ENCODE measurements around the gene SV2B.
"Not testable (repeated sequence)": the region's sequence is repeated elsewhere in the genome, so short reads cannot be mapped to it uniquely, and the experiment has no call there.

SV2B gene, protein sequence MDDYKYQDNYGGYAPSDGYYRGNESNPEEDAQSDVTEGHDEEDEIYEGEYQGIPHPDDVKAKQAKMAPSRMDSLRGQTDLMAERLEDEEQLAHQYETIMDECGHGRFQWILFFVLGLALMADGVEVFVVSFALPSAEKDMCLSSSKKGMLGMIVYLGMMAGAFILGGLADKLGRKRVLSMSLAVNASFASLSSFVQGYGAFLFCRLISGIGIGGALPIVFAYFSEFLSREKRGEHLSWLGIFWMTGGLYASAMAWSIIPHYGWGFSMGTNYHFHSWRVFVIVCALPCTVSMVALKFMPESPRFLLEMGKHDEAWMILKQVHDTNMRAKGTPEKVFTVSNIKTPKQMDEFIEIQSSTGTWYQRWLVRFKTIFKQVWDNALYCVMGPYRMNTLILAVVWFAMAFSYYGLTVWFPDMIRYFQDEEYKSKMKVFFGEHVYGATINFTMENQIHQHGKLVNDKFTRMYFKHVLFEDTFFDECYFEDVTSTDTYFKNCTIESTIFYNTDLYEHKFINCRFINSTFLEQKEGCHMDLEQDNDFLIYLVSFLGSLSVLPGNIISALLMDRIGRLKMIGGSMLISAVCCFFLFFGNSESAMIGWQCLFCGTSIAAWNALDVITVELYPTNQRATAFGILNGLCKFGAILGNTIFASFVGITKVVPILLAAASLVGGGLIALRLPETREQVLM

DNA sequence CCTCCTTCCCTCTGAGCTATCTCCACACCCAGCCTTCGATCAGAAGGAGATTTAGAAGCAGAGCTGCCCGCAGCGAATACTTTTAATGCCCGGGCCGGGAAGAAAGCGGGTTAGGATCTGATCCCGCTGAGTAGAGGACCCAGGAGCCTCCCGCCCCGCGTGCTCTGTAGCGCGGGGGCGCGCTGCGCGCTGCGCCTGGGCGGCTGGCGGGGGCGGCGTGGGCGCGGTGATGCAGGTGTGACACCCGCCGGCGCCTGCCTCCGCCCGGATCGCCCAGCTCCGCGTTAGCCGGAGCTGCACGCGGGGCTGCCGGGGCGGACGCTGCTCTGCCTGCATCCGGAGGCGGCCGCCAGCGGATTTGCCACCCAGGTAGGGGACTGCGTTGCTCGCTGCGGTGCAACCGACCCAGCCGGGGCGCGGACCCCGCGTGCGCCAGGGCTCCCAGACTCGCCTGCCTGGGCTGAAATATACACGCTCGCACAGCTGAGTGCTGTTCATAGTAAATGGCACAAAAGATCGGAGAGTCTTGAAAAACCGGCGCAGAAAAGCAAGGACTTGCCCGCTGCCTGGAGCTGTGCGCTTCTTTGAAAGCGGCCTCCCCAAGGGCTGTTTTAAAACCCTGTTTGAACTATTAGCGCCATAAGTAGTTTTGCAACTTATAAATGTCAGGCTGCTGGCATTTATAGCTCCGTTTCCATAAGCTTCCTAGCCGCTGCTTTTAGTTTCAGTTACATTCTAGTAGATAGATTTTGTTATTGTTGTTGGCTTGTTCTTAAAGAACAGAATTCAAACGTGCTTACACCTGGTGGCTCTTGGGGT is at the start of gene SV2B:
Gene SV2B, plus strand, starts transcription at position 263 of the 819 bp plus-strand sequence. CDS start 126,007 bp downstream, outside the sequence.
- DNase-seq, result peak; percentile 51

DNA sequence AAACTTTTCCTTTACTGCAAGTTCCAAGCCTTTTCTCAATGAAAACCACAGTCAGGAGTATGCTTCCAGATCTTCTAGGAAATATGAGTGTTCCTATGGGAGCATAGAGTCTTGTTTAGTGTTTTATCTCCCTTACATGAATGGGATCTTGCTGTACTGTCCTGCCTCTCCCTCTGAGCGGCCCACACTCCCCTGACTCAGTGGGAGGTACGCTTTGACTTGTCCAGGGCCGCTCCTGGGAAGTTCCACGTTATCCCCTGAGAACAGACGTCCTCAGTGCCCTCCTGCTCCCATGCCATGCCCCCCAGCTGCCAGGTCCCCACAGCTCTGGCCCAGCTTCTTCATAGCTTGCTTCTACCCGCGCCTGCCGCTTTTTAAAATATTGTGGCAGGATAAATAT is 48.8 kb upstream of the SV2B start:
- no peak for DNase-seq

DNA sequence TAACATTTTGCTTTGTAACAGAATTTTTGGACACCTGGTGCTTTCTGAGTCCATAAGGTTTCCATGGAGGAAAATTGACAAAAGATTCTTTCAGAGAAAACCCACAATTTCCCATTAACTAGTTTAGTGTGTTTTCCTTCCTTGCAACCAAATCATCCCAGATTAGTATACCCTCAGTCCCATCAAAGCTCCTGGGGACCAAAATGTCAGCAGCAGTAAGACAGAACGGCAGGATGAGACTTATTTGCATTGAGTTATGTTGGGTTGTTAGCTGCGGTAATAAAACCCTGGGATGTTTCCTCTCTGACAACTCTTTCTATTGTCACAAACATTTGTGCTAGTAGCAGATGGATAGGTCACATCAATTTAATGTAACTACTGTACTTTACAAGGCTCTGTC is 45.2 kb upstream of the SV2B start:
- no peak for DNase-seq

DNA sequence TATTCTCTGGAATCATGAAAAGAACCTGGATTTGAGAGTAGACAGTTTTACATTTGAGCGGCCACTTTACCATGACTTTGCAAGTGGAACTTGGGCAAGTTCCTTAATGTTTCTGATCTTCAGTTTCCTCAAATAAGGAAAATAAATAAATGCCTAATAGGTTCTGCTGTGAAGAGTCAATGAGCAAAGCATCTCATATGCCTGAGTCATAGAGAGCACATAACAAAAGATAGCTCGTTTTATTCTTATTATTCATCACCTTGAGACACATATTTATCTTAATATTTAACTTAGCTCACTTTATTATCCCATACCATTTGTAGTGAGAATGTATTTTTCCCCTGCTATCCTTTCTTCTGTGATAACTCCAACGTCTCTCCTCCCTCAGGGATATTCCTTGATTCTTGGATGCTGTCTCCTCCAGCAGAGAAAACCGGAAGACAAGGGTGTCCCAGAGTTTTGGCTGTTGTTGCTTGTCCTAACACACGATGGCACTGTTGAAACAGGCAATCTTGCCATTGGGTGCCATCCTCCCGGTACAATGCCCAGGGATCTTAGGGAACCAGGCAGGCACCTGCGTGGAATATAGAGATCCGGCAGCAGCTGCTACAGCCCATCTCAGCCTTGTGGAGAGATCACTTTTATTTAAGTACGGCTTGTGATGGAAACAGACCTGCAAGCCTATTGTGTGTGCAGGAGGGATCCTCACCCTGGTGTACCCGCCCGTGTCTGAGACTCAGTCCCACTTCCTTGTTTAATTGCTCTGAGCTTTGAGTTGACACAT is 44.3 kb upstream of the SV2B start:
- peak; percentile 55 for DNase-seq

DNA sequence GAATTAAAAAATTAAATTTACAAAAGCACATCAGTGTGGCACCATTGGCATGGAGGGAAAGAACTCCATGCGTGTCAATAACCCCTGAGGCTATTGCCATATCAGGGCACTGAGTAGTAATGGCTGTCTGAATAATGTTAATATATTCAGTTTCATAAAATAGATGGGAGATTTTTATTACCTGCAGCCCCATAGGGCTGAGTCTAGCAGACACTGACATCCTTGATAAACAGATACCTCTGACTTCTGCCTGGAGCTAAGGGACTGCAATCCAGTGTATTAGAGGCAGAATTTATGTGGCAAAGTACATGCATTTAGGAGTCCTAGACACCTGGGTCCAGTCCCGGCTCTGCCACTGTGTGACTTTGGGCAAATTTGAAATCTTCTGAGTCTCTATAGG is 38.8 kb upstream of the SV2B start:
- DNase-seq, result no peak

DNA sequence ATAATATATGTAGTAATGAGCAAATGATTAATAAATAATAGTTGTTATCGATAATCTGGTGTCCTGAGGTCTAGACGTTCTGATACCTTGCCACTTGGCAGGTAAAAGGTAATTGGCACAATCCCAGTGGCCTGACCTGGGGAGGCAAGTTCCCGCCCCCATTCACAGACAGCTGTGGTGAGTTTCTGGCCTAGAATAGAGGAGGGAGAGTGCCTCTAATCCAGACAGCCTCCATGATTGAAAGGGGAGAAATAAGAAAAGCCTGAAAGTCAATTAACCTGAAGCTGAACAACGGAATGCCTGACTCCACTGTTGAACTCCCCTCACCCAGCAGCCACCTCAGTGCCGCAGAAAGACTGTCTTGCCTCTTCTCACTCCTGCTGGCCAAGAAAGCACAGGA is 38.1 kb upstream of the SV2B start:
- peak; percentile 14 for DNase-seq

DNA sequence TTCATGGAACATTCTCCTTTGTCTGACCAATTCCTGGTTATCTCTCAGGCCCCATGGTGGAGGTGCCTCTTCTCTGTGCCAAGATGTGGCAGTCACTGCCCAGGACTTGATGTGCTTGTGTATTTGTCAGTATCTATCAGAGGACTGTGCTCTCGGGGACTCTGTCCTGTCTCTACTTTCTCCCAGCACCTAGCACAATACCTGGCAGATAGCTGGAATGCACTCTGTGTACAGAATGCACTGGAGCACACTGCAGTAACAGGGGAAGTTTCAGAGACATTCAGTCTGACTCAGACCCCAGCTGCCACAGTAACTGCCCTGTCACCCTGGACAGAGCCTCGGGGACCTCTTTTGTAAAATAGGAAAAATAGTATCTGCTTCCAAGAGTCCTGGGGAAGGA is 34.6 kb upstream of the SV2B start:
- DNase-seq, result no peak

DNA sequence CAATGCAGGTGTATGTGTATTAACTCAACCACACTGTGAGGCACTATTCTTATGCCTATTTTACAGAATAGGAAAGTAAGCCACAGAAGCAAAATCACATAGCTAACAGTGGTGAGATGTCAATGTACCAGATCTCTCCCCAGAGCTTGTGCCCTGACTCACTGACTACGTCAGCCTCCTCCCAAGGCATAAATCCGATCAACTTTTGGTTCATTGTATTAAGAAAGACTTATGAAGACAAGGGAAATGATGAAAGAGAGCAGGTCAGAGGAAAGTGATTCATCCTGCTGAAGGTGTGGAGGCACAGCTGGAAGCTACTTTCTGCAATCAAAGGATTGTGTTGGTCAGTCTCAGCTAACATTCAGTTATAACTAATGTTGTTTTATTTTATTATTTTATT is 33.0 kb upstream of the SV2B start:
- no peak for DNase-seq

DNA sequence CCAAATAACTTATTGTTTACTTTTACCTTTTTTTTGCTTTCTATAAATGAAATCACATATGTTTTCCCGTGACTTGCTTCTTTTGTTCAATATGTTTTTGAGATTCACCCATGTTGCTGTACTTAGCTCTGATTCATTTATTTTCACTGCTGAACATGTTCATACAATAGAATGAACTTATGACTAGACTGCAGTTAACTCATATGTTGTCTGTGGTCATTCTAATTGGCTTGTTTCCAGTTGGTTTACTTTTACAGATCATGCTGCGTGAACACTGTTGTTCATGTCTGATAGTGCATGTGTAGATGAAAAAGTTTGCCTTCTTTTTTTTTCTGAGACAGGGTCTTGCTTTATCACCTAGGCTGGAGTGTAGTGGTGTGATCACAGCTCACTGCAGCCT is 31.6 kb upstream of the SV2B start:
- no peak for DNase-seq

DNA sequence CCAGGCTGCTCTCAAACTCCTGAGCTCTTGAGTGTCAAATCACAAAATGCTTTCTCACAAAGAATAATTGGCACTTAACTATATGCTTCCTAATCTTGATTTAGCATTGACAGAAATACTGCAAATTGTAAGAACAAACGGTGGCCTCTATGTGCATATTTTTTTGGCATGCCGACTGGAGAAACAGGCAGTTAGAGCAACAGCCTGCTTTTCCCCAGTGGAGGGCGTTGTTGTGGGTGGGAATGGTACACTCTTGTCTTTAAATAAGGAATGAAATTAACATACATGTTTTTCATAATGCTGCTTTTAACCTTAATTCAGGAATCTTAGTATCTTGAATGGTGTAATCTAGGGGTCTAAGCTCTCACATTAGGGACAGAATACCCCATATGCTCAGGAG is 31.1 kb upstream of the SV2B start:
- no peak for DNase-seq

DNA sequence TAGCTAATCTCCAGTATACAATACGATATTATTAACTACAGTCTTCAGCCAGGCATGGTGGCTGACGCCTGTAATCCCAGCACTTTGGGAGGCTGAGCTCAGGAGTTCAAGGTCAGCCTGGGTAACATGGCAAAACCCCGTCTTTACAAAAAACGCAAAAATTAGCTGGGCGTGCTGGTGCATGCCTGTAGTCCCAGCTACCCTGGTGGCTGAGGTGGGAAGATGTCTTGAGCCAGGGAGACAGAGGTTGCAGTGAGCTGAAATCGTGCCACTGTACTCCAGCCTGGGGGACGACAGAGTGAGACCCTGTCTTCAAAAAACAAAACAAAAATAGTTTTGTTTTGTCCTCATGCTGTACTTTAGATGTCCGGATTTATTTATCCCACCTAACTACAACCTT is 29.2 kb upstream of the SV2B start:
- no peak for DNase-seq

DNA sequence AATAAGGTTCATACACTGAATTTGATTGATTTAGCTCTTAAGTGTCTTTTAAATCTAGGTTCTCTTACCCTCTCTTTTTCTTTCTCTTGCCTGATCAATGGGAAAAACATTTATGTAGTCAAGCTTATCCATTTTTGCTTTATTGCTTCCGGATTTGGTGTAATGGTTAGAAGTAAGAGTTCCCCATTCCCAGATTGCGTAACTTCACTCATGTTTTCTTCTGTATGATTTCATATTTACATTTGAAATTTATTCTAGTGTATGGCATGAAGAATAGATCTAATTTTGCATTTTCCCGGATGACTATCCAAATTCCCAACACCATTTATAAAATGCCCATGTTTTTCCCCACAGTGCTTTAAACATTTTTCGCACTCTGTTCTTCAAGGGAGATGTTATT is 27.9 kb upstream of the SV2B start:
- no peak for DNase-seq

DNA sequence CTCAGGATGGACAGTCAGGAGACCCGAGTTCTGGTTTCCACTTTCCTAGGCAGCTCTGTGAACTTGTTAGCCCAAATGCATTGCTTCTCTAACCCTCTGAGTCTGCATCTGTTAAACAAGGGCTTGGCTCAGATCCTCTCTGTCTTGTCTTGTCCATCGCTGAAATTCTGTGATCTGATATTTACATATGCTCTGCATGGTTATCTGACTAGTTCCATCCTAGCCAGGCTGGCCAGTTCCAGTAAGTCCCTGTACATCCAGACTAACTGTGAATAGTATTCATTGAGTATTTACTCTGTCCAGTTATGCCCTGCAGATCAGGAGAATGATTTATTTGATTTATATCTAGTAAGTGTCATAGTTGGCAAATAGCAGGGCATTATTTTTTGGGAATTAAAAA is 27.0 kb upstream of the SV2B start:
- no peak for DNase-seq

DNA sequence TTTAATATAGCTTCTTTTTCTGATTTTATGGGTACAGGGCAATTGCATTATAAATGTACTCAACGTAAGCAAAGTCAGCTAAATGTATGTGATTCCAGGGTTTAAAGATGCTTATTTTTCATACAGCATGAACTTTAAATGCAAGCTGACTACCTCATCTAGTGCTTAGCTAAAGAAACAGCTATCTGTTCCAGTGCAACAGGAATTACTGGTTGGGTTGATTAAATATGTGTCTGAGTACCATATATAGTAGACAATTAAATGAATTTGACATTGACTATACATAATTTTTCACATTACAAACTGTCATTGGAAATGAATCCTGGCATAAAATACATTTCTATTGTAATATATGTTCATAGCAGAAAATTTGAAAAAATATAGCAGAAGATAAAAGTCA is 26.3 kb upstream of the SV2B start:
- DNase-seq, result no peak

DNA sequence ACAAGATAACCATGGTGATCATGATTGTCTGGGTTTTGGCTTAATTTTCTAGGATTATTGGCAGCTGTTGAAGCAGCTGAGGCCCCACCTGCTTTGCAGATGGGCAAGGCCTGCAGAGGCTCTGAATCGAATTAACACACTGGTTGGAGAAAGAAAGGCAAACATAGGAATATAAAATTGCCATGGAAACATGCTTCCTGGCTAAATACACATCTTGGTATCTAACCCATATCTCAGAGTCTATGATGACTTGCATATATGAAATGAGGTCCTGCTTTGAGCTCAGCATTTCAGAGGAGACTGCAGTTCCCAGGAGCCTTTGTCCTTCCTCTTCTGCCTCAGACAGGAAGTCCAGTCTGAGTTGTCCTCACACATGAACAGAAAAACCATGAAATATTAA is 24.3 kb upstream of the SV2B start:
- DNase-seq, result no peak

DNA sequence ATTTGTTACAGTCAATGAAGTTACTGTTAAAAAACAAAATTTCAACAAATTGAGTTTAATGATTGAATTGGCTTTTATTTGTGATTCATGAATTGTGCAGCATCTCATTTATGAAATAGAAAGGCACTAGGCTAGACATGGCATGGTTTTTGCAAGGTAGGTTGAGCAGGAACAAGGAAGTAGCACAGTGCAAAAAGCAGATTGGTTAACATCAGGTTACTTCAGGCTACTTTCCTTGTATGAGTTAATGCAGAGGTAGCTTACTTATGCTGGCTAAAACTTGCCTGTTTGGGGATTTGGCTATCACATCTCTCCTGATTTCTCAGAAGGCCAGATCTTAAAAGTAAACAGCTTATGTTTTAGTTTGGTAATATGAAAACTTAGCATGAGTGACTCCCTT is 23.0 kb upstream of the SV2B start:
- no peak for DNase-seq

DNA sequence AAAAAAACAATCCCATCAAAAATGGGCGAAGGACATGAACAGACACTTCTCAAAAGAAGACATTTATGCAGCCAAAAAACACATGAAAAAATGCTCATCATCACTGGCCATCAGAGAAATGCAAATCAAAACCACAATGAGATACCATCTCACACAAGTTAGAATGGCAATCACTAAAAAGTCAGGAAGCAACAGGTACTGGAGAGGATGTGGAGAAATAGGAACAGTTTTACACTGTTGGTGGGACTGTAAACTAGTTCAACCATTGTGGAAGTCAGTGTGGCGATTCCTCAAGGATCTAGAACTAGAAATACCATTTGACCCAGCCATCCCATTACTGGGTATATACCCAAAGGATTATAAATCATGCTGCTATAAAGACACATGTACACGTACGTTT is 6.2 kb upstream of the SV2B start:
- not testable (repeated sequence) for DNase-seq

DNA sequence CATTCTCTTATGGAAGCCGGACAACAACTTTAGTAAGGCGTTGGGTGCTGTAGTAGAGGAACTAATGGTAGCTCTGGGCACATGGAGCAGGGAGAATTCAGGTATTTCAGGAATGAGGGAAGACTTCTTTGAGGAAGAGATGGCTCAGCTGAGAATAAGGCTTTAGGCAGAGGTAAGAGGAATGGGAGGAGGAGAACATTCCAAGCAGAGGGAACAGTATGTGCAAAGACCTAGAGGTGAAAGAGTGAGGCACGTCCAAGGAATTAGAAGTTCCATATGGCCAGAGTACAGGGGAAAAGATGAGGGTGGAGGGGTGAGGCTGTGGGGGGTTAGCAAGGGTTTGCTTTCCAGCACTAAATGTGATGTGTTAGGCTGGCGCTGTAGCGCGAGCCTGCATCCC is 1.6 kb upstream of the SV2B start:
- DNase-seq, result no peak

DNA sequence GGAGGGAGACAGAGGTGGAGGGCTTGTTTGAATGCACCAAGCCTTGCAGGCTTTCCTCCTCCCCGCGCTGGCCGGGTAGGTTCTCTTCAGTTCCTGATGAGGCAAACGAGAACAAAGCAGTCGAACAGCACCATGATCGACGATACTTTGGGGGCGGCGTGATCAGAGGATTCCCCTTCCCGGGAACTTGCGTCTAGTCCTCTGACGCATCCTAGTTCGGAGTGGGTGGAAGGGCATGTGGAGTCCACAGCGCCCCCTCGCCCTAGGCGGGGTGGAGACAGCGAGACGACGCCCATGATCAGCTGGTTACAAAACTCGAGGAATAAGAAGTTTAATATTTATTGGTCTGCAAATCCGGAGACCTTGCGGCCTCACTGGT is 452 bp upstream of the SV2B start:
- peak; percentile 21 for DNase-seq

DNA sequence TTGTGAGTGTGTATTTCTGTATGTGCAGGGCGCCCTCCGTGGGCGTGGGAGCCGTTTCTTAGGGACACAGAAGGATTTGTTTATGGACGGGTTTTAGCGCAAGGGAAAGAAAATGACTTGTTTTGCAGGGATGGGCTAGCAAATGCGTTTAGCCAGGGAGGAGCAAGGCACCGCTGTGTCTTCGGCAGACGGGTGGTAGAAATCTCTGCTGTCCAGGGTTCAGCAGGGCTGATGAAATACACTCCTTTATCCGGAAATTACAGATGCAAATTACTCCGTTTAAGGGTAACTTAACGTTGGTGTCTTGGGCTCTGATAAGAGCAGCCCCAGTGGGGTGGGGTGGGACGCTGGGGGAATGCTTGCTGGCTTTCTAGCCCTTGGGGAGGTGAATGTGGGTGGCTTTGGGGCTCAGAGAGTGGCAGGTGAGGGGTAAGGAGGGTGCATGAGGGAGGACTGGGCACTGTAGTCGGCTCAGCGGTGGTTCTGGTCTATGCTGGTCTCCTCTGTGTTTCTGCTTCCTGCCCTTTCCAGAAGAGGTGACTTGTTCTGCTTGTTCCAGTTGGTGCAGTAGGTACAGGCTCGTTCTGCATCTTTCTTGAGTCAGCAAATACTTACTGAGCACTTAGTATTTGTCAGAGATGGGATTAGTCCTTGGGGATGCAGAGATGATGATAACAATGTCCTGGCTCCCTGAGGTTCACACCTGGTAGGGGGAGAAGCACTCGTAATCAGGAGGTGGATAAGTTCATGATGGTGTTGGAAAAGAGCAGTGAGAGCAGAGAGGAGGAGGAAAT is 954 bp downstream of the SV2B start:
- peak; percentile 5 for DNase-seq

DNA sequence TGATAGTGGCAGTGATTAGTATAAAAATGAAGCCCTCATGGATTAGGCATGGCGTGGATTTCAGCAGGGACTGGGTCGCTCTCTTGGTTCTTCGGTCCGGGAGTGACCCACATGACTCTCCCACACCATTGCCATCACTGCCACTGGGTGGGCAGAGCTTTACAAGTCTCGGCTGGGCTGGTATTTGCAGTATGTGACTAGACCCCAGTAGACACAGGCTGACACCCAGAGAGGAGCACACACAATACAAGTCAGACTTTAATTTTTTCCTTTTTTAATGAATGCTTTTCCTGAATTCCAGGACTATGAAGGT is 1.5 kb downstream of the SV2B start:
- peak; percentile 1 for DNase-seq
